SW 1271 (cell line): ENCODE data around the gene PPEF2.

Source experiments
- DNase-seq, 2 experiments: peaks; one replicate each; lab custom pipeline; 2025; lab: John Stamatoyannopoulos, UW

Gene PPEF2

GRCh38 chr4:75895744-75896314, 6.4 kb downstream of the PPEF2 start:
- DNase-seq, result peak in 1 of 2 experiments; percentile 15

DNA sequence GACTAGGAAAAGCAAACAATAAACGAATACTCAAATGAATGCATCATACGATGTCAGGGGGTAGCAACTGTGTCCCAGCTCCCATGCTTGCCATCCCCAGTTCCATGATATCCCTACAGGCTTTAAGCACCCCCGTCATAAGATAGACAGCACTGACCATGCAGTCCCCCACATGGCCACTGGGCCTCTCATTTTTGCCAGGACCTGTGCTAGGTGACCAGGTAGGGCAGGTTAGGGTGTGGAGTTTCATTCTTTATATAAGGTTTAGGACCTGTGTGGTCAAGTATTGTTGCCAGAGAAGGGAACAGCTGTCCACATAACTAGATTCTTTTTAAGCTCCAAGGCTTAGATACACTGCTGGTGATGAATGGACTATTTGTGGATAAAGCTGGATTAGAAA, 9.7 kb downstream of the PPEF2 start:
- DNase-seq, result no peak

DNA sequence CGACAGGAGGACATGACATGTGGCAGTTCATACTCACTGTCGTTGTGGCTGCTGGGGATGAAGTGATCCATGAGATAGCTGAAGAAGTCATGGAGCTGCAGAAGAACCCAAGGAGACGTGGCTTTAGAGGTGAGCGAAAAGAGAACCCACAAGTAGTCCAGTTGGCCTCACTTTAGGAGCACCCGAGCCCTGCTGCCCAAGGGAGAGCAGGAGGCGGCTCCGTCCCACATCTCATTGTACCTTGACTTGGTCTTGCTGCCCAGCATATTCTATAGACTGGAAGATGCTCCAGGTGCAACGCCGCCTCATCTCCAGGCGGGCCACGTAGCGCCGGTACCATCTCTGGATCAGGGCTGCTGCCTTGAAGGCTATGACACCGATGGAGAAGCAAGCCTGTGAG, 10.6 kb downstream of the PPEF2 start:
- no peak for DNase-seq

- DNase-seq, result no peak
Measured at GRCh38 chr4:75889537-75890199, 12.6 kb downstream of the PPEF2 start.

GRCh38 chr4:75886104-75886503, 16.1 kb downstream of the PPEF2 start:
- DNase-seq, result no peak

- DNase-seq, result no peak
Measured at GRCh38 chr4:75881476-75881875, 20.8 kb downstream of the PPEF2 start.

DNA sequence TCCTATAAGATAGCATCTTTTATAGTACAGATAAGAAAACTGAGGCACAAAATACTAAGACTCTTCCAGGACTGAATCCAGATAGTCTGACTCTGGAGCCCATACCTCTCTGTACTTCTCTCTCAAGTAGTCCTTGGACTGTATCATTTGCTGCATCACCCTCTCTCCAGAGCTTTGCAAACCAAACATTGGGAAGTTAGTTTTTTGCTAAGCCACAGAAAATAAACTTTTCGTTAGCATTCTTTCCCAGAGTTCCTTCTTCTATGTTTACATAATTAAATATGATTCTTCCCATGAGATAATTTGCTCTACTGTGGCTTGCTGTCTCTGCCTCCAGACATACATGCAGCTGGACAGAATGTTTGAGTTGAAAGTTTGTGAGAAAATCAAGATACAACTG, 22.0 kb downstream of the PPEF2 start:
- no peak for DNase-seq

GRCh38 chr4:75878246-75878756, 24.0 kb downstream of the PPEF2 start:
- DNase-seq, result no peak

DNA sequence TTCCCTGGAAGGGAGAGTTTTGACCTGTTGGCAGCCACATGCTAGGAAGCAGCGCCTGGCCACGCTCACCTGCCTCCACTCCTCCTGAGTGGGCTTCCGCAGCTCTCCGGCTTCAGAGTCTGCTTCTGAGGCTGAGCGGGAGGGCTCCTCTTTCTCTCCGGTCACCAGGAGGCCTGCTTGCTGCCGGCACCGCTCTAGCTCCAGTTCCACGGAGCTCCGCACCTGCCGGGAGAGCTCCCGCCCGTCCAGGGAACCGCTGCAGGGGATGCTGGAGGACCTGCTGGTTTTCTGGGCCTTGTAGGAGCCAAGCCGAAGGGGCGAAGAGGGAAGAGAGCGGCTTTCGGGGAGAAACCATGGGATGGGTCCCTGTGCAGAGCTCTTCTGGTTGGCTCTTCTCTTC, 26.0 kb downstream of the PPEF2 start:
- no peak for DNase-seq

DNA sequence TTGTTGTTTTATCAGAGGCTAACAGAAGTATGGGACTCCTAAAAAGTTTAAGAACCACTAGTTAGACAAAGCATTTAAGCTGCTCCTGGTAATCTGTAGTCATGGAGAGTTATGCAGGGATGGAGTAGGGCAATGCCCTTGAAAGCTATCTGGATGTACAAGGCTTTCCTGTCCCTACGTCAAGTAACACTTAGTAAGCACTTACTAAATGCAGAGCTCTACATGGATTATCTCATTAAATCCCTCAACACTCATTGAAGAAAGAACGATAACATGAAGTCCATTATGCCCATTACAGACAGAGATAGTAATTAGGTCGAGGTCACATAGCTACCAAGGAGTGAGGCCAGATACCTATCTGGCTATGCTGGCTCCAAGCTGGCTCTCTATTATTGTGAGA, 33.2 kb downstream of the PPEF2 start:
- DNase-seq, result no peak

GRCh38 chr4:75867130-75867529, 35.1 kb downstream of the PPEF2 start:
- no peak for DNase-seq

DNA sequence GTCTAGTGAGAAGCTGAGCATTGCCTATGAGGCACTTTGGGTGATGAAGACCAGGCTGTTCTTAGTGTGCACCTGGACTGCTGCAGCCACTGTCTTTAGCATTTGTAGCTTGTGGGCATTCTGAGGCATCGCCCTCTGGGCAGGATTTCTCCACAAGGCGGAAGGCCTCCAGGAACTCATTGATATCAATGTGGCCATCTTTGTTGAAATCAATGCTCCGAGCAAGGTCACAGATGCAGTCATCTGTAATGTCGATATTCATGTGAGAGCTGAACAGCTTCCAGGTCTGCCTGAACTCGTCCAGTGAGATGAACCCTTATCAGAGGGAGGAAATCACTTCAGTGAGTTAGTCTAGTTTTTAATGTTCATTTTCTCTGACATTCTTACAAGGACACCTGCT, 41.6 kb downstream of the PPEF2 start:
- DNase-seq, result no peak

DNA sequence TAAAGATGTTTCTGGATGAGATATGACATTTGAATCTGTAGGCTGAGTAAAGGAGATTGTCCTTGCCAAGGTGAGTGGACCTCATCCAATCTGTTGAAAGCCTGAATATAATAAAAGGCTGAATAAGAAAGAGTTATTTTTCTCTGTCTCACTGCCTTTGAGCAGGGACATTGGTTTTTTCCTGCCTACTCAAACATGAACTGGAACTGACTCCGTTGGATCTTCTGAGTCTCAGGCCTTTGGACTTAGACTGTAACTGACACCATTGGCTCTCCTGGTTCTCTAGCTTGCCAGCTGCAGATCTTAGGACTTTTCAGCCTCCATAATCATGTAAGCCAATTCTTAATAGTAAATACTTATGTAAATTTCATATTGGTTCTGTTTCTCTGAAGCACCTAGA, 43.5 kb downstream of the PPEF2 start:
- DNase-seq, result no peak

DNA sequence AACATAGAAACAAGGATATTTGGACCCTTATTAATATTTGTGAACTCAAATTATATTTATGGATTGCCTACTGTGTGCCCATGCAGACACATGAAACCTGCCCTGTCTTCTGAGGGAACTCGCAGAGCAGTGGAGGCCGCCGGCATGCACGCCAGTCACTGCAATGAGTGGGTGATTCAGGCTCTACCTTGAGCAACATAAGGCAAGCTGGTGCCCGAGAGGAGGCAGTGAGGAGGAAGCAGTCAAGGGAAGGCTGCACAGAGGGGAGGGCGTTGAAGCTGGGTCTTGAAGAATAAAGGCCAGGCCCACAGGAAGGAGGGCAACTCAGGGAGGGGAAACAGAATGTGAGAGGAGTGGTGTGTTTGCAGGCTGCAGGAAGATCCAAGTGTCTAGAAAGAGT, 52.8 kb downstream of the PPEF2 start:
- DNase-seq, result no peak

GRCh38 chr4:75848891-75849290, 53.4 kb downstream of the PPEF2 start:
- DNase-seq, result no peak

GRCh38 chr4:75848171-75848760, 54.0 kb downstream of the PPEF2 start:
- DNase-seq, result peak; percentile 8 to 69

DNA sequence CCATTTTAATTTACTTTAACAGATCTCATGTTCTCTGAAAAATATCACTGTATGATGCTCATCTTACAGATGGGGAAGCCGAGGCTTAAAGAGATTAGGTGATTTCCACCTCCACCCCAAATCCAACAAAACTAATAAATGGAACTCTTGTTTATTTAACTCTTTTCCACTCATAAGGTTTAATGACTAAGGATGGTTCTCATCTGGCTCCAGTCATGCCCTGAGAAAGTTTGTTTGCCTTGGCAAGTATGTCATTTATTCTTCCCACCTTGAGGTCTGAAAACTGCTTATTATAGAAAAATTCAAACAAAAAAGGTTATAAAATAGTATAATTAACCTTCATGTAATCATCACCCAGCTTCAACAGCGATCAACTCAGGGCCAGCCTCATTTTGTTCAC, 56.3 kb downstream of the PPEF2 start:
- DNase-seq, result no peak

DNA sequence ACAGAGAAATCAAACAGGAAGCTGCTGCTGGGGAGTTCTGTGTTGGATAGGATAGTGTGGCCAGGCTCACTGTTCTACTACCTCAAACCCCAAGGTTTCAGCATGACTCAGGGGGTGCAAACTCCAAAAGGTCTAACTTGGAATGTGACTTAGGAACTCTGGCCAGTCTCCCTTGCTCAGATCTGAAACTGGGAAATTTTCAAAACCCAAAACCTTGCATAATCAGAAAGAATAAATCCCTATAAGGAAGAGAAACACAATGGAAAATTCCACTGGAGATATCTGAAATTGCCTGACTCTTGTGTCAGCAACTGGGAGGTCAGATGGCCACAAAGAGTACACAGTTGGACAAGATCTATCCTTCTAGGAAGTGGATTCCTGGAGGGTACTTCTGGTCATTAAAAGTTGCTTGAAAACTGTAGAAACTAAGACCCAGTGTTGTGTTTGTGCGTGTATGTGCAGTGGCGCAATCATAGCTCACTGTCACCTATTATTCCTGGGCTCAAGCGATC, 58.0 kb downstream of the PPEF2 start:
- DNase-seq, result peak in 1 of 2 experiments; percentile 6

DNA sequence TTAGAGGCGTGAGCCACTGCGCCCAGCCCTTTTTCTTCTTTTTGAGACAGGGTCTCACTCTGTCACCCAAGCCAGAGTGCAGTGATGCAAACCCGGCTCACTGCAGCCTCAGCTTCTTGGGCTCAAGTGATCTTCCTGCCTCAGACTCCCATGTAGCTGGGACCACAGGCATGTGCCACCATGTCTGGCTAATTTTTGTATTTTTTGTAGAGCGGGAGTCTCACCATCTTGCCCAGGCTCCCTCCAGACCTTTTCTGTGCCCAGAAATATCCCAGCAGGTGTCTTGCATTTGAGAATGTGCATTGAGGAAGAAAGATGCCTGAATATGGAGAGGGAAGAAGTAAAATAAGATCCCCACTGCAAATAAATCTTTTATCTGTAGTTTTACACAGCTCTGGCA, 58.7 kb downstream of the PPEF2 start:
- DNase-seq, result no peak

- no peak for DNase-seq
Measured at GRCh38 chr4:75841641-75842520, 60.4 kb downstream of the PPEF2 start.

GRCh38 chr4:75834772-75835154, 67.5 kb downstream of the PPEF2 start:
- DNase-seq, result no peak

- no peak for DNase-seq
Measured at GRCh38 chr4:75834095-75834771, 68.0 kb downstream of the PPEF2 start.
